SU-DHL-6 (cell line): ENCODE measurements around the gene NPEPL1.

Experiments
- H2AFZ ChIP-seq: fragments of 200-600 bp; sonication (generic); 2 replicates; pipeline ENCODE4 v1.6.1; 2014; ENCODE audit warnings: low read depth, mild to moderate bottlenecking, moderate library complexity, mixed read lengths, antibody characterized with exemption, low read length; ENCODE audit not compliant: severe bottlenecking
- H3F3A ChIP-seq: fragments of 200-600 bp; shearing (Covaris generic); 2 replicates; pipeline ENCODE4 v1.6.0; 2016; ENCODE audit warnings: antibody characterized with exemption, mild to moderate bottlenecking; ENCODE audit not compliant: insufficient read depth
- H3K27ac ChIP-seq: fragments of 200-600 bp; sonication (generic); 2 replicates; pipeline ENCODE4 v1.5.1; 2016; ENCODE audit warnings: low read depth, mild to moderate bottlenecking, low read length, moderate library complexity, mixed read lengths
- H3K27me3 ChIP-seq: fragments of 200-600 bp; sonication (generic), shearing (Covaris generic); 2 replicates; pipeline ENCODE4 v1.6.0; 2014; ENCODE audit warnings: mild to moderate bottlenecking, low read length
- H3K36me3 ChIP-seq: fragments of 200-600 bp; sonication (generic); 2 replicates; pipeline ENCODE4 v1.6.1; 2014; ENCODE audit warnings: mild to moderate bottlenecking, low read length, mixed read lengths
- H3K4me2 ChIP-seq: fragments of 300-600, 200-600 bp; shearing (Covaris generic), sonication (generic); 2 replicates; pipeline ENCODE4 v1.6.0; 2014; ENCODE audit warnings: low read length, low read depth, mild to moderate bottlenecking; ENCODE audit not compliant: poor library complexity, severe bottlenecking
- H3K4me3 ChIP-seq: fragments of 200-600 bp; sonication (generic); 2 replicates; pipeline ENCODE4 v1.5.1; 2014; ENCODE audit warnings: antibody characterized with exemption, low read length, mild to moderate bottlenecking, mixed read lengths; ENCODE audit not compliant: insufficient read depth, poor library complexity, severe bottlenecking
- H3K79me2 ChIP-seq: fragments of 200-600 bp; sonication (generic); 2 replicates; pipeline ENCODE4 v1.6.1; 2014; ENCODE audit warnings: mild to moderate bottlenecking, low read length, moderate library complexity; ENCODE audit not compliant: insufficient read depth
- H3K9ac ChIP-seq: fragments of 200-600 bp; sonication (generic); 2 replicates; pipeline ENCODE4 v1.7.0; 2014; ENCODE audit warnings: mild to moderate bottlenecking, low read length
- H3K9me2 ChIP-seq: fragments of 200-600 bp; sonication (generic); replicated peaks from 2 replicates; pipeline ENCODE4 v1.6.1; 2014; ENCODE audit warnings: low read length; ENCODE audit not compliant: insufficient read depth
- H3K9me3 ChIP-seq: fragments of 200-600 bp; sonication (generic); 2 replicates; pipeline ENCODE4 v1.6.1; 2014; ENCODE audit warnings: low read length, mixed read lengths; ENCODE audit not compliant: insufficient read depth
- H4K20me1 ChIP-seq: fragments of 200-600 bp; sonication (generic); 2 replicates; pipeline ENCODE4 v1.6.1; 2014; ENCODE audit warnings: low read depth, mild to moderate bottlenecking, antibody characterized with exemption, low read length, moderate library complexity, mixed read lengths
- EZH2phosphoT487 ChIP-seq: fragments of 200-600 bp; sonication (generic), shearing (Covaris generic); conservative IDR thresholded peaks from 2 replicates; pipeline ENCODE4 v1.6.1; 2018; ENCODE audit warnings: mild to moderate bottlenecking, antibody characterized with exemption, low read length, moderate library complexity, mixed read lengths
- TF ChIP-seq, protein P1 (sequence below): fragments of 200-600 bp; sonication (generic); IDR thresholded peaks from one replicate; pipeline ENCODE4 v1.5.1; 2017; ENCODE audit warnings: antibody characterized with exemption, mild to moderate bottlenecking, low read length, moderate library complexity; ENCODE audit not compliant: insufficient read depth, poor library complexity, severe bottlenecking

Gene NPEPL1

DNA sequence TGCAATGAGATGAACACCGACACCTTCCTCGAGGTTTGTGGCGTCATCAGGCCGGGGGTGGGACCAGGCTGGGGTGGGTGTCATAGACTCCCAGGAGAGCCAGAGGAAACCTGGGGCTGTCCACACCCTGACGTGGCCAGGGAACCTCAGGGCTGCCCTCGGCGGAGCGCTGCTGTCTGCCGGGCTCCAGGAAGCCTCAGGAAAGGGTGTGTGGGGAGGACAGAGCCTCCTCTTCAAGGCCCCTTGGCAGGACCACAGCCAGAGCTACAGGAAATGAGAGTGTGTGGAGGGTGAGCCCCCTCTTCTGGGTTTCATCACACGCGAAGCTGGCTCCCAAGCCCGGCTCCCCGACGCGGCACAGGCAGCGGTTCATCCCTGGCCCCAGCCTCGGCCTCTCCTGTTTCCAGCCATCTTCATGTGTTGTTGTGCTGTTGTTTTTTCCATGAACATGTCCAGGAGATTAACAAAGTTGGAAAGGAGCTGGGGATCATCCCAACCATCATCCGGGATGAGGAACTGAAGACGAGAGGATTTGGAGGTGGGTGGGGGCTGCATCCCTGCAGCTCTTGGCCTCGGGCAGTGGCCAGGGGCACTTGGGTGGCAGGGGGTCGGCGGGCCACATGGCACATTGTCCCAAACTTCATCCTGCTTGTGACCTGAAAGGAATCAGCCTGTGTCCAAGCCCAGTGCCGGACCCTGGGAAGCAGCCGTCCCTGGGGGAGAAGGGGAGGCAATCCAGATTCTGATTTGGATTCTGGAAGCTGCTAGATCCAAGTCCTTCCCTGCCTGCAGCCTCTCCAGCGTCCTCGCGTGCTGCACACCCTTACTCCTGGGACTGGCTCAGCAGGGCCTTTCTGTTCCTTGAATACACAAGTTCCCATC lies 6.4 kb downstream of the NPEPL1 start:
- Histone ChIP-seq H3K36me3 (no peaks in the 10 kb centered on the region), H3K79me2 (no peaks in the 10 kb centered on the region), H3K9ac (no peak overlapping the region), H2AFZ (no peak overlapping the region), H3F3A (no peaks in the 10 kb centered on the region), H3K27me3 (no peaks in the 10 kb centered on the region), H3K9me2 (no peaks in the 10 kb centered on the region), H3K4me3 (no peak overlapping the region), H4K20me1 (no peaks in the 10 kb centered on the region), H3K9me3 (no peaks in the 10 kb centered on the region), H3K4me2 (no peak overlapping the region), H3K27ac (no peak overlapping the region)
- no peak for TF ChIP-seq EZH2phosphoT487
- TF ChIP-seq, protein P1, sequence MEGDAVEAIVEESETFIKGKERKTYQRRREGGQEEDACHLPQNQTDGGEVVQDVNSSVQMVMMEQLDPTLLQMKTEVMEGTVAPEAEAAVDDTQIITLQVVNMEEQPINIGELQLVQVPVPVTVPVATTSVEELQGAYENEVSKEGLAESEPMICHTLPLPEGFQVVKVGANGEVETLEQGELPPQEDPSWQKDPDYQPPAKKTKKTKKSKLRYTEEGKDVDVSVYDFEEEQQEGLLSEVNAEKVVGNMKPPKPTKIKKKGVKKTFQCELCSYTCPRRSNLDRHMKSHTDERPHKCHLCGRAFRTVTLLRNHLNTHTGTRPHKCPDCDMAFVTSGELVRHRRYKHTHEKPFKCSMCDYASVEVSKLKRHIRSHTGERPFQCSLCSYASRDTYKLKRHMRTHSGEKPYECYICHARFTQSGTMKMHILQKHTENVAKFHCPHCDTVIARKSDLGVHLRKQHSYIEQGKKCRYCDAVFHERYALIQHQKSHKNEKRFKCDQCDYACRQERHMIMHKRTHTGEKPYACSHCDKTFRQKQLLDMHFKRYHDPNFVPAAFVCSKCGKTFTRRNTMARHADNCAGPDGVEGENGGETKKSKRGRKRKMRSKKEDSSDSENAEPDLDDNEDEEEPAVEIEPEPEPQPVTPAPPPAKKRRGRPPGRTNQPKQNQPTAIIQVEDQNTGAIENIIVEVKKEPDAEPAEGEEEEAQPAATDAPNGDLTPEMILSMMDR, result no peak

DNA sequence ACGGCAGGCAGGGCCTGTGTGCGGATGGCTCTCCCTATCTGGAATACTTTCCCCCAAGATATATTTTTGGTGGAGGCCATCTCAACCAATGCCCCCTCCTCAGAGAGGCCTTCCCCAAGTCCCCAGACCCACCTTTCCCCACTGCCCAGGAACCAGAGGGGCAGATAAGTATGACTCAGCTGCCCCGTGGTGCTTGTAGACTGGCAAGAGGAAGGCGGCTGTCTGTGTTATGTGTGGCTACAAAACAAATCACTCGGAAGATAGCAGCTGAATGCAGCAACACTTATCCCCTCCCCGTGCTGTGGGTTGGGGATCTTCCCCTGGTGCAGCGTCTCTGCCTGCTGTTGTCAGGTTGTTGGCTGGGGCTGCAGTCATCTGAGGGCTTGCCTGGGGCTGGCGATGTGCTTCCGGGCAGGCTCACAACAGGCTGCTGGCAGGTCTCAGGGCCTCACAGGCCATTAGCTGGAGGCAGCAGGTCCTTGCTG lies 7.1 kb downstream of the NPEPL1 start:
- H3K4me3 ChIP-seq, result no peak overlapping the region
- no peaks in the 10 kb centered on the region for H3K9me3 ChIP-seq
- no peaks in the 10 kb centered on the region for H4K20me1 ChIP-seq
- H2AFZ ChIP-seq, result no peak overlapping the region
- TF ChIP-seq, protein P1, result no peak
- TF ChIP-seq EZH2phosphoT487, result no peak
- no peaks in the 10 kb centered on the region for H3K36me3 ChIP-seq
- no peaks in the 10 kb centered on the region for H3K79me2 ChIP-seq
- H3K9me2 ChIP-seq, result no peaks in the 10 kb centered on the region
- H3K27ac ChIP-seq, result no peak overlapping the region
- no peak overlapping the region for H3K4me2 ChIP-seq
- H3K27me3 ChIP-seq, result no peaks in the 10 kb centered on the region
- no peak overlapping the region for H3K9ac ChIP-seq
- H3F3A ChIP-seq, result no peaks in the 10 kb centered on the region

DNA sequence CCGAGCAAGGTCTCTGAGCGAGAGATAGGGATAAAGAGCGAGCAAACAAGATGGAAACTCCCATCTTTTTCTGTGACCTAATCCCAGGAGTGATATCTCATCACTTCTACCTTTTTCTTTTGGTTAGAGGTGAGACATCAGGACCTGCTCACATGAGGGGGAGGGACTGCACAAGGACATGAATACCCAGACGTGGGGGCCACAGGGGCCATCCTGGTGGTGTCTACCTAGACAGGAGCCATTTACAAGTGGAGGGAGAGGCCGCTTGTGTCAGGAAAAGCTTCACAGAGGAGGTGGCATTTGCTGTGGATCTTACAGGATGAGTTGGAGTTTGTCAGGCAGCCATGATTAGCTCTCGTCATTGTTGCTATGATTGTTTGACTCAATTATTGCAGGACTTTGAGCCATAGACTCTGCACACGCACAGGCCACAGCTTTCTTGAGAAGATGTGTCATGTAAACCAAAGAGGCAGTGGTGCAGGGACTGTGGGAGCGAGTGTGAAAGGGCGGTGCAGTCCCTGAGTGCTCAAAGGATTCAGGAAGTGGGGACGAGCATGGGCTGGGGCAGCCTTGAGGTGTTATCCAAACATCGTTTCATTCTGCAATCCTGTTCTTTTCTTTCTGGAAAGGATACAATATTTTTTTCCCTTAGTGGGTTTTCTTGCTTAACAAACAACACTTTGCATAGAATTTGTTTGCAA lies 7.7 kb downstream of the NPEPL1 start:
- Histone ChIP-seq H4K20me1 (no peaks in the 10 kb centered on the region), H3K4me2 (no peak overlapping the region), H3F3A (no peaks in the 10 kb centered on the region), H3K4me3 (no peak overlapping the region), H3K27me3 (no peaks in the 10 kb centered on the region), H3K79me2 (no peaks in the 10 kb centered on the region), H3K27ac (no peak overlapping the region), H3K9ac (no peak overlapping the region), H3K9me3 (no peaks in the 10 kb centered on the region), H3K36me3 (no peaks in the 10 kb centered on the region), H2AFZ (no peak overlapping the region), H3K9me2 (no peaks in the 10 kb centered on the region)
- TF ChIP-seq EZH2phosphoT487, result no peak
- TF ChIP-seq, protein P1, result no peak
